ENCODE measurements around the gene YTHDC2.
"Not testable (repeated sequence)": the region's sequence is repeated elsewhere in the genome, so short reads cannot be mapped to it uniquely, and the experiment has no call there.

Gene YTHDC2

DNA sequence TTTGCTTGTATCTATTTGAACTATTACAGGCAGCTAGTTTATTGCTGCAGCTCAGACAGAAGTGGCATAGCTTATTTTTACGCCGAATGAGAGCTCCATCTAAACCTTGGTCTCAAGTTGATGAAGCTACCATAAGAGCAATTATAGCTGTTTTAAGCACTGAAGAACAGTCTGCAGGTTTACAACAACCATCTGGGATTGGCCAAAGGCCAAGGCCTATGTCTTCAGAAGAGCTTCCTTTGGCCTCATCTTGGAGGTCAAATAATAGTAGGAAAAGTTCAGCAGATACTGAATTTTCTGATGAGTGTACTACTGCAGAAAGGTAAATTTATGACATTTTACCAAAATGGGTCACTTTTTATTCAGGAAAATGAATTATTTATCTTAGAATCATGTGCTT is 67.9 kb downstream of the YTHDC2 start:
- Mint-ChIP-seq H3K4me3 (no peak overlapping the region), H3K9me3 (no peaks in the 10 kb centered on the region)
- no peak for DNase-seq

DNA sequence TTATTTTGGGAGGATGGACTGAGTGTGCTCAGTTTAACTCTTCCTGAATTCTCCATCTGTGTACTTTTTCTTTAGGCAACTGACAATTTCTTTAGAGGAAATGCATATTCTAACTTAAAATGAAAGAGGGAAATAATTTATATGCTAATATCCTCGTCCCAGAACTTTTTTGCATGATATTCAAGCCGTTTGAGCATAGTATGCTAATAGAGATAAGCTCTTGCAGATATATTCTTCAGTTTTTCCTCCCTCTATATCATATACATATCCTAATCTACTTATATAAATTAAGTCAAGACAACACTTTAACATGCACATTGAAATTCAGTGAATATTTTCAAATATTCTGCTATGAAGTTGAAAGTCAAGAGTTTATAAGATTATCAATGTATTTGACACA is 84.7 kb downstream of the YTHDC2 start:
- H3K4me1 Mint-ChIP-seq, result no peaks in the 10 kb centered on the region
- no peaks in the 10 kb centered on the region for H3K9me3 Mint-ChIP-seq
- no peak overlapping the region for H3K4me3 Mint-ChIP-seq
- peaks cover 14% of the 10 kb centered on the region for H3K36me3 Mint-ChIP-seq (ENCODE audit: low read depth)
- no peaks in the 10 kb centered on the region for H3K27me3 Mint-ChIP-seq (ENCODE audit: low read depth, poor library complexity)
- no peak overlapping the region for H3K27ac Mint-ChIP-seq
- DNase-seq, result no peak
- TF ChIP-seq, protein P1, sequence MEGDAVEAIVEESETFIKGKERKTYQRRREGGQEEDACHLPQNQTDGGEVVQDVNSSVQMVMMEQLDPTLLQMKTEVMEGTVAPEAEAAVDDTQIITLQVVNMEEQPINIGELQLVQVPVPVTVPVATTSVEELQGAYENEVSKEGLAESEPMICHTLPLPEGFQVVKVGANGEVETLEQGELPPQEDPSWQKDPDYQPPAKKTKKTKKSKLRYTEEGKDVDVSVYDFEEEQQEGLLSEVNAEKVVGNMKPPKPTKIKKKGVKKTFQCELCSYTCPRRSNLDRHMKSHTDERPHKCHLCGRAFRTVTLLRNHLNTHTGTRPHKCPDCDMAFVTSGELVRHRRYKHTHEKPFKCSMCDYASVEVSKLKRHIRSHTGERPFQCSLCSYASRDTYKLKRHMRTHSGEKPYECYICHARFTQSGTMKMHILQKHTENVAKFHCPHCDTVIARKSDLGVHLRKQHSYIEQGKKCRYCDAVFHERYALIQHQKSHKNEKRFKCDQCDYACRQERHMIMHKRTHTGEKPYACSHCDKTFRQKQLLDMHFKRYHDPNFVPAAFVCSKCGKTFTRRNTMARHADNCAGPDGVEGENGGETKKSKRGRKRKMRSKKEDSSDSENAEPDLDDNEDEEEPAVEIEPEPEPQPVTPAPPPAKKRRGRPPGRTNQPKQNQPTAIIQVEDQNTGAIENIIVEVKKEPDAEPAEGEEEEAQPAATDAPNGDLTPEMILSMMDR (IDR thresholded peaks at IDR 0.05), result no peak

More for the DNA sequence above, 67.9 kb downstream of the YTHDC2 start:
- Mint-ChIP-seq H3K27me3 (ENCODE audit: low read depth, poor library complexity) (no peaks in the 10 kb centered on the region), H3K36me3 (ENCODE audit: low read depth) (peaks cover 12% of the 10 kb centered on the region), H3K27ac (no peak overlapping the region), H3K4me1 (no peaks in the 10 kb centered on the region)
- TF ChIP-seq, protein P1 (IDR thresholded peaks at IDR 0.05), result no peak

DNA sequence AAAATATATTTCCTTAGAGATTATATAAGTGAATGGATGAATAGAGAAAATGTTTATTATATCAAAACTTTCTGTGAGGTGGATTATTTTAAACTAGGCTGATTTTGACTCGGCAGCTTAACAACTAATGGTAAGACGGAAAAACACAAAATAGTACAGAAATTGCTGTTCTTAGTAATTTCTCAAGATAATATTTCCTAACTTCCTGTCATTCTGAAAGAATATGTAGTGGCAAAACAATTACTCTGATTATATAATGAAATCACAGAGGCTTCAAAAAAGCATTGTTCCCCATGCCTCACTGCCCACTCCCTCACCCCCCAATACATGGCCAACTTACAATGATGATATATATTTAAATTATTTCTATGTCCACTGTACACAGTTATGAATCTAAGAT is 85.4 kb downstream of the YTHDC2 start:
- H3K27ac Mint-ChIP-seq, result no peak overlapping the region
- DNase-seq, result no peak
- no peaks in the 10 kb centered on the region for H3K9me3 Mint-ChIP-seq
- no peak overlapping the region for H3K4me3 Mint-ChIP-seq
- H3K4me1 Mint-ChIP-seq, result no peaks in the 10 kb centered on the region
- no peaks in the 10 kb centered on the region for H3K27me3 Mint-ChIP-seq (ENCODE audit: low read depth, poor library complexity)
- H3K36me3 Mint-ChIP-seq (ENCODE audit: low read depth), result peaks cover 6% of the 10 kb centered on the region
- TF ChIP-seq, protein P1 (IDR thresholded peaks at IDR 0.05), result no peak

DNA sequence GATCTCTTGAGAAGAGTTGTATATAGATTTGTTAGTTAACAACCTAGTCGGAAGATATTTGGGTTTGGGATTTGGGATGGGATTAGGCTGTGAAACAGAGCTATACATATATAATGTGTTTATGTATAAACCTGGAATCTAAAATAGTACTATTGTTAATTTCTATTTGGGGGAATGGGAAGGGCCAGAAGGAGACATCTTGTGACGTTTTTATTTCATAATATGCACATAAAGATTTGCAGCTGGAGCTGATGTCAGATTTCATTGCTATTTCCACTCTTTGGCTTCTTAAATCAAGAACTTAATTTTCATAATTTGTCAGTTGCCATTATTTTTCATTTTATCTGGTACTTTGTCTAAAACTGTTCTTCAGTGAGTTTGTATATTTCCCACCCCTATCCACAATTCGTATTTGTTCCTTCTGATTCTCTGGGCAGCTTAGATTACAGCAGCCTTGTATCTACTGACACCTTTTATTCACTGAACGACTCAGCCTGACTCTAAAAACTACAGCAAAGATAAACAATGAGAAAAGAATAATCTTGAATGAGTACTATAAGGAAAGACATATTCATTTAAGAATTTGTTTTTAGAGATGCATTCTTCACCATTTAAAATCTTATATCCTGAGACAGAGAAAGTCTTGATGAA is 86.9 kb downstream of the YTHDC2 start:
- H3K4me1 Mint-ChIP-seq, result no peaks in the 10 kb centered on the region
- no peak overlapping the region for H3K27ac Mint-ChIP-seq
- no peak overlapping the region for H3K4me3 Mint-ChIP-seq
- H3K9me3 Mint-ChIP-seq, result no peaks in the 10 kb centered on the region
- no peaks in the 10 kb centered on the region for H3K27me3 Mint-ChIP-seq (ENCODE audit: low read depth, poor library complexity)
- TF ChIP-seq, protein P1 (IDR thresholded peaks at IDR 0.05), result no peak
- no peaks in the 10 kb centered on the region for H3K36me3 Mint-ChIP-seq (ENCODE audit: low read depth)
- DNase-seq, result no peak

DNA sequence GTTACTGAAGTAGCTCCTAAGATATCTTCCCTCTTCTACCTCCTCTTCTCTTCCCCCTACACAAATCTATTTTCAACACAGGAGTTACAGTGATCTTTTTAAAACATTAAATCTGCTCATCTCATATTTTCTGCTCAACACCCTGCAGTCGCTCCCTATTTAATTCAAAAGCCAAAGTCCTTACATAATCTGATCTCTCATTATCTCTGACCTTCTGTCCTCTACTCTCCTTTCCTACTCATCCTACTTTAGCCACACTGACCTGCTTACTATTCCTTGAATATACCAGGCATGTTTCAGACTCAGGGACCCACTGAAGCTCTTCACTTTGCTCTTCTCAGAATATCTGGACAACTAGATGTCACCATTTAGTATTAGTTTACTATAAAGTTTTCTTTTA is 87.9 kb downstream of the YTHDC2 start:
- Mint-ChIP-seq H3K27me3 (ENCODE audit: low read depth, poor library complexity) (no peaks in the 10 kb centered on the region), H3K4me1 (peaks cover 5% of the 10 kb centered on the region), H3K9me3 (no peaks in the 10 kb centered on the region), H3K4me3 (no peak overlapping the region), H3K36me3 (ENCODE audit: low read depth) (no peaks in the 10 kb centered on the region), H3K27ac (peak overlapping the region; percentile 6)
- TF ChIP-seq, protein P1 (IDR thresholded peaks at IDR 0.05), result no peak
- DNase-seq, result no peak

DNA sequence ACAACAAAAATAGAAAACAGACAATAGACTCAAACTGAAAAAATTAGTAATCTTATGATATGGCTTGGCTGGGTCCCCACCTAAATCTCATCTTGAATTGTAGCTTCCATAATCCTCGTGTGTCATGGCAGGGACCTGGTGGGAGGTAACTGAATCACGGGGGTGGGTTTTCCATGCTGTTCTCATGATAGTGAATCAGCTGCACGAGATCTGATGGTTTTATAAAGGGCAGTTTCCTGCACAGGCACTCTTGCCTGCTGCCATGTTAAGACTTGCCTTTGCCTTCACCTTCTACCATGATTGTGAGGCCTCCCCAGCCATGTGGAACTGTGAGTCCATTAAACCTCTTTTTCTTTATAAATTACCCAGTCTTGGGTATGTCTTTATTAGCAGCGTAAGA is 89.8 kb downstream of the YTHDC2 start:
- not testable (repeated sequence) for H3K27me3 Mint-ChIP-seq (ENCODE audit: low read depth, poor library complexity); H3K4me3 Mint-ChIP-seq; H3K4me1 Mint-ChIP-seq; DNase-seq; H3K27ac Mint-ChIP-seq; H3K36me3 Mint-ChIP-seq (ENCODE audit: low read depth)
- H3K9me3 Mint-ChIP-seq, result peaks cover 14% of the 10 kb centered on the region

All from nephron progenitor cell (in vitro differentiated cells).